CD4-positive, alpha-beta T cell treated with Interleukin-2 at 100 ng/mL for 4 hours (primary cell): ENCODE data around the gene DDX23.
"Not testable (repeated sequence)": the region's sequence is repeated elsewhere in the genome, so short reads cannot be mapped to it uniquely, and the experiment has no call there.

Experiments
- DNase-seq: peaks from one replicate; pipeline ENCODE4 v3.0.0-alpha.2; 2020; ENCODE audit warnings: low spot score

DDX23 gene

DNA sequence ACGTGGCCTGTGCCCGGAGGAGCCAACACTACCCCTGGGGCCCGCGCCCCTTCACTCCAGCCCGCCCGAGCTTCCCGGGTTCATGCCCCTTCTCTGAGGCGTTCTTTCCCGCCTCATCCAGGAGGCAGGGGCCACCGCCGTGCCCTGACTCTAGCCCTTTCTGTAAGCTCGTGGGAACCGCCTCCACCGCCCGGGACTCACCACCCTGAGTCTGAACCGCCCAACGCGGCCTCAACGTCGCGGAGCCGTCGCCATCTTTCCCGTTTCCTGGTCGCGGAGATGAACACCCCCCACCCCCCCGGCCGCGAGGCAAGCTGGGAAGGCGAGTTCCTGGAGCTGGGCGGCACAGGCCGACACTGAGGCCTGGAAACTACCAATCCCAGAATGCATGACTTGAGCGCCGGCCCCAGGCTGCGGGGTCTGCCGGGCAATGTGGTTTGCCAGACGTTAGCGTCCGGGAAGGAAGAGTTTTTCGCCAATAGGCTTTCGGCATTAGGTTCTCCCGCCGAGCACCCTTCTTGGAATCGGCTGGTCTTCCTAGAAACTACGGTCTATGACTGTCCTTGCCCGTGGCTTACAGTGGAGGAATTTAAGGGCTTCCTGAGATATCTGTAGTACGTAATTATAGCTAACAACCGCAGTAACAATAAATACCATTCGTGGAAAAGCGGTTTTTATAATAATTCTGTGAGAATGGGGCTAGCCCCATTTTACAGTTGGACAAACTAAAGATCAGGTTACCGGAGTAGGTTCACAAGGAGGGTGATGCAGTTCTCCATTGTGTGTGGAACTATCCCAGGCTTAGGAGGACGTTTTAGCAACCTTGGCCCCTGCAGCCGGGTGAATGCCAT is at the start of gene DDX23:
Gene DDX23, minus strand, starts transcription at position 281 of the 851 bp plus-strand sequence. CDS start 6,381 bp downstream, outside the sequence.
- peak; percentile 98 for DNase-seq

DNA sequence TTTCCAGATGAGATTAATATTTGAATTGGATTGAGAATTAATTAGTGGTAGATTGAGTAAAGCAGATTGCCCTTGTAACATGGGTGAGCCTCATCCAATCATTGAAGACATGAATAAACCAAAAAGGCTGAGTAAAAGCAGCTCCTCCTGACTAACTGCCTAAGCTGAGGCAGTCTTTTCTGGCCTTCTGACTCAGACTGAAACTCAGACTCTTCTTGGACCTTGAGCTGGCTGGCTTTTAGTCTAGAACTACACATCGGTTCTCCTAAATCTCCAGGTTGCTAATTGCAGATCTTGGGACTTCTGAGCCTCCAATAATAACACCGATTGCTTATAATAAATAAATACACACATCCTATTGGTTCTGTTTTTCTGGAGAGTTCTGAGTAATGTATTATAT is 49.3 kb upstream of the DDX23 start:
- no peak for DNase-seq

DNA sequence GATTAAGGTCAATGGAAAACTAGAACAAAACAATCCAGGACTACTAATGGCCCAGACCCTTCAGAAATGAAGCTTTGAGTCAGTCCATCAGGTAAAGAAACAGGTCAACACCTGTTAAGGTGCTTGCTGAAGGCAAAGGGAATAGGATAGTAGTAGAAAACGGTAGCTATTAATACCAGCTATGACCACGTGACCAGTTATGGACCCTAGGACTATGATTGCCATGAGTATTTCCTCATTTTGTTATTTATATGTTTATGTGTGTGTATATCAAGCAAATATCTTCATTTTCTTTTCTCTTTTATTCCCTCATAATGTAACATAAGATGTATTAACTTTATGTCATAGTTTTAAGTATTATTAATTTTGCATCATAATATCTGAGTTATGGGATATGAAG is 47.7 kb upstream of the DDX23 start:
- no peak for DNase-seq

DNA sequence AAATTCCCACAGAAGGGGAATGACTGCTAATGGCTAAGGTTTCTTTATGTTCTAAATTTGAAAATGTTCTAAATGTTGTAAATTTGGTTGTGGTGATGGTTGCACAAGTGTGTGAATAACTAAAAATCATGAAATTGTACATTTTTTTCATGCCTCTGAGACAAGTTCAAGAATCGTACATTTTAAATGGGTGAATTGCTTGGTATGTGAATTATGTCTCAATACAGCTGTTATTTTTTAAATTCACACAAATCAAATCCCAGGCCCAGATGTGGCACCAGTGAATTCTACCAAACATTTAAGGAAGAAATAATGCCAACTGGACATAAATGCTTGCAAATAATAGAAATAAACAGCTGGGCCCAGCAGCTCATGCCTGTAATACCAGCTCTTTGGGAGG is 42.3 kb upstream of the DDX23 start:
- no peak for DNase-seq

DNA sequence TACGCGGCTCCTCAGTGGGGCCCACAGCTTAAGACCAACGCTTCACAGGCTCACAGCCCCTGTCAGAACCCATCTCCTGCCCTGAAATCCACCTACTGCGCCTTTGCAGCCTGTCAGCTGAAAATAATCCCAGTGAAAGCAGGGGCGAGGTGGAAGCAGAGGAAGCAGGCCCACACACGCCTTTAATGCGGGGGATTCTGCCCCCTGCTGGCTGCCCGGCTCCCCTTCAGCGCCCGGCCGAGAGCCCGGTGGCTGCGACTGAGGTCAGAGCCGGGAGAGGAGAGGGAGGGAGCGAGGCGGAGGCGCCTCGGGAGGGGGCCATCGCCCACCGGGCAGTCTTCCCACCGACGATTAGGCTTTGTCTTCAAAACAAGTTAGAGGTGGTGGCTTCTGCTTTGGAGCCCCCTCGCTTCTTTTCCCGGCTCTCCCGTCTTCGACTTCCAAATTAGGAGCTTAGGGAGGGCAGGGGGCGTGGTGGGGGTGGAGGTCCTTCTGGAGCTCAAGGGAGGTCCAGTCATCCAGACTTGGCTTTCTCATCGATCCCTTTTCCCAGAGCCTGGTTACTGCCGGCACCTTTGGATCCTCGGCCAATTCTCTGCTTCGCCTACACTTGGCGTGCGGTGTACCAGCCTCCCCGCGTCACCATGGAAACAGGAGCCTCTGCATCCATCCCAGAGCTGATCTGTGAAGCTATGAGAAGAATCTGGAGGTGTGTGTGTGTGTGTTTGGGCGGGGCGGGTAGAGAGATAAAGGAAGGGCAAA is 38.9 kb upstream of the DDX23 start:
- peak; percentile 75 for DNase-seq

DNA sequence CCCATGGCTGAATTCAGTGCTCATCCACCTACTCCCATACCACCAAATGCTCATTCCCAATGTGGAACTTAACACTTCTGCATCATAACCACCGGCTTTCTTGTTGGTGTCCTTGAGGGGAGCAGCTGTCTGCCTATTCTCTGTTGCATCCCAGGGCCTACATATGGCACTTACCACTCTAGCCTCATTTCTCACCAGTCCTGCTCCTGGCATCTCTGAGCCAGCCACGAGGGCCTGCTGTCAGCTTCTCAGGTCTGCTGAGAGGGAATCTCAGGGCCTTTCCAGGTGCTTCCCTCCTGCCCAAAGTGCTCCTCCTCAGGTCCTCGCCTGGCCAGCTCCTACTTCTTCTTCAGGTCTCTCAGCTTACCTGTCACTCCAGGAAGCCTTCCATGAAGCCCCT is 37.7 kb upstream of the DDX23 start:
- no peak for DNase-seq

DNA sequence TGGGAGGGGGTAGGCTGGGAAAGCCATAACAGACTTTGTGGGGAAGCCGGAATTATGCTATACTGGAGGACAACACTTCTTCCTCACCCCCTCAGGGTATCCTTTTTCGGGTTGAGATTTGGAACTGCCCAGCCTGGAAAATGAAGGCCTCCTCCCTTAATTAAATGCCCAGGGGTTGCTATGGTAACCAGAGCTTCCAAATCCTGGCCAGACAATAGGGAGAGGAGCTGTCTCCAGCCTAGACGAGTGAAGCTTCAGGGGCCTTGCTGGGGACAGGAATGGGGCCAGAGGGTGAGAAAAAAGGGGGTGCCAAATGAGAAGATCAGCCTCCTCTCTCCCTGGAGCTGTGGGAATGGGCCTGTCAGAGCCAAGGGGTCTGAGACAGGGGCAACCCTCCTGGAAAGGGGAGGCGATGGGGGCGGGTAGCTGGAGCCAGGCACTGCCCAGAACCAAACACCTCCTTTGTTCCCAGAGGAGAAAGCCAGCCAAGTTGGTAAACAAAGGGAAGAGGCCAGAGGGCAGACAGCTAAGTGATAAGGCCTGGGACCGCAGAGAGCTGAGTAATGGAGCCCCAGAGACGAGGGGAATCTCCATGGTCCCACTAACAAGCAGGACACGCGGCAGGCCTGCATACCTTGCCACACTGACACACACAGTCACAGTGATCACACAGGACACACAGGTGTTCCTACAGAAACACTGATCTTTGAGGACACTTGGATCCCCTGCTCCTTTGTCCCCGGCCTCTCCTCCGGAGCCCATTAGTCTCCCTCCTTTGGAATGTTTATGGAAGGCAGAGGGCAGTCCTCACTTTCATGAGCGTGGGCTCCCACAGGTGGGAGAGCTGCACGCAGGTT is 31.6 kb upstream of the DDX23 start:
- DNase-seq, result no peak

DNA sequence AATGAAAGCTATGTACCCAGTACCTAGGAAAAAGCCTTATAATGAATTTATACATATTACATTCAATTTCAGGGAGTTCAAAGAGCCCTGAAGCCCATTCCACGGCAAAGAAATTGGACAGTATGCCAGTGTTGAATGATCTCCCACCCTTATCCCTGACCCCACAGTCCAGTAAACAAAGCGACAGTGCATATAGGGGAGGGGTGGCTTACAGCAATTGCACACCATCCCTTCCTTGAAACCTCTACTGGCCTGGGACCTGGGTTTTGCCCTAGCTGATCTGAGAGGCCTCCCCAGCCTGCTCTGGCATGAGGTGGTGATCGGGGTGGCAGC is 31.0 kb upstream of the DDX23 start:
- no peak for DNase-seq

DNA sequence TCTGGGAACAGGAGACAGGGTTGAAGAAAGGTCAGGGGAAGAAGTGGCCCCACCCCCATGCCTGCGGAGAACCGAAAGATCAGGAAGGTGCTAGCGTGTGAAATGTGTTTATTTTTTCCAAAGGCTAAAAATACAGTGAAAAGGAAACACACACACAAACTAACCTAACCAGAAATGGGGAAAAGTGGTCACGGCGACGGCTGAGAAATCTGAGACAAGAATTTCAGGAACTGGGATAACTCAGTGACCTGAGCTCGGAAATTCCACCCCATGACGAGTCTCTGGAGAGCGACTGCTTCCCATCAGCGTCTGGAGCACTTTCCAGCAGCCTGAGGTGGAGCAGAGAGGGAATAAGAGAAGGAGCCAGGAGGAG is 30.3 kb upstream of the DDX23 start:
- DNase-seq, result no peak

DNA sequence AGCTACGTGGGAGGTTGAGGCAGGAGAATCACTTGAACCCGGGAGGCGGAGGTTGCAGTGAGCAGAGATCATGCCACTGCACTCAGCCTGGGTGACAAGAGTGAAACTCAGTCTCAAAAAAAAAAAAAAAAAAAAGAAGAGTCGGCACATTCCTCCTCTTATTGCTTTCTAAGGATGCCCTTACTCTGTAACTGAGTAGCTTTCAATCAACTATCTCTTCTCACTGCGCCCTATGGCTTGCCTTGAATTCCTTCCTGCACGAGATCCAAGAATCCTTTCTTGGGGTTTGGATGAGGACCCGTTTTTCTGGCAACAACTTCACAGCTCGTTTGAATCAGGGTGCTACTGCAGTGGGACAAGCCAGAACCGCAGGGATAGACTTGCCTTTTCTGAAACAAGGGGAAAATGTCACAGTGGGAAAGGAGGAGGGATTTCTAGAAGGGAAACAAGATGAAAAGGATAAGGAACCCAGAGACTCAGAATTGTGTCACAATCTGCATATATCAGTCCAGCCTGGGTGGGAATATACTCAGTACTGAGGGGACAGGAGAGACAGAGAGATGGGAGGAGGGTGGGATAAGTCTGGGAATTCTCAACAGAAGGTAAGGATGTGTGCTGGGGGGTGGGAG is 29.8 kb upstream of the DDX23 start:
- DNase-seq, result no peak

DNA sequence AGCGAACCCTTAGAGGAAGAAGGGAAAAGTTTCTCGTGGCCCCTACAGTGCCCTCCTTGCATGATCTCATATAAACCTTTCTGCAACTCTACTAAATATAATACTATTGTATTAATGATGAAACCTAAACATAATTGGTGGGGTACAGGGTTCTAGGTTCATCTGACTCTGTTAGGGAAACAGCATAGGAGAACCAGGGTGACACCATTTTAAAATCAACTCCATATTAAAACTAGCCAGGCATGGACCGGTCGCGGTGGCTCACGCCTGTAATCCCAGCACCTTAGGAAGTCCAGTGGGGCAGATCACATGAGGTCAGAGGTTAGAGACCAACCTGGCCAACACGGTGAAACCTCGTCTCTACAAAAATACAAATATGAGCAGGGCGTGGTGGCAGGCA is 28.7 kb upstream of the DDX23 start:
- no peak for DNase-seq

DNA sequence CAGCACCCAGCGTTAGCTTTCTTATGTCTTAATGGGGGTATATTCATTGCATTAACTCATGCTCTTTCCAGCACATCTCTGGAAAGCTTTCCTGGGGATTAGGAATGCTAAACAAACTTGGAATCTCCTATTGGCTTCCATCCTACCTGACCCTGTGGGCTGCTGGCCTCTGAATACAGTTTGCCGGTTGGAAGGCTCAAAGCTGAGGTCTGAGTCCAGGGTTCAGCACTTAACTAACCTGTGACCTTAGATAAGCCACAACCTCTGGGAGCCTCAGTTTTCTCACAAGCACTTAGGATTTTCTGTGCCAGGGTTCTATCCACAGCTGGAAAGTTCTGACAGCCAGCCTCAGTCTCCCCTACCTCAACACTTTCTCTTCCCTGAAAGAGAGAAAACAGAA is 26.6 kb upstream of the DDX23 start:
- no peak for DNase-seq

DNA sequence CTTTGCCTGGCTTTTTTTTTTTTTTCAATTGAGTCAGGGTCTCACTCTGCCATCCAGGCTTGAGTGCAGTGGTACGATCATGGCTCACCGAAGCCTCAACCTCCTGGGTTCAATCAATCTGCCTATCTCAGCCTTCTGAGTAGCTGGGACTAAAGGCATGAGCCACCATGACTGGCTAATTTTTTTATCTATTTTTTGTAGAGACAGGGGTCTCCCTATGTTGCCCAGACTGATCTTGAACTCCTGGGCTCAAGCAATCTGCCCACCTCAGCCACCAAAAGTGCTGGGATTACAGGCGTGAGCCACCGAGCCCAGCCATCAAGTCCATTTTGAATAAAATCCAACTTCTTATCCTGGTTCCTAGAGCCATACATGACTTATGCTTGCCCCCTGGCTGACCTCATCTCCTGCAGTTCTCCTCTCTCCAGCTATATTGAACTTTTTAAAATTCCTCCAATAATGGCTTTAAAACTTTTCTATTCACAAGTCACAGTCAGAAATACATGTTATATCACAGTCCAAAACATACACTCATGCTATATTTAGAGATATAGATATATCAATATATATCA is 24.1 kb upstream of the DDX23 start:
- no peak for DNase-seq

DNA sequence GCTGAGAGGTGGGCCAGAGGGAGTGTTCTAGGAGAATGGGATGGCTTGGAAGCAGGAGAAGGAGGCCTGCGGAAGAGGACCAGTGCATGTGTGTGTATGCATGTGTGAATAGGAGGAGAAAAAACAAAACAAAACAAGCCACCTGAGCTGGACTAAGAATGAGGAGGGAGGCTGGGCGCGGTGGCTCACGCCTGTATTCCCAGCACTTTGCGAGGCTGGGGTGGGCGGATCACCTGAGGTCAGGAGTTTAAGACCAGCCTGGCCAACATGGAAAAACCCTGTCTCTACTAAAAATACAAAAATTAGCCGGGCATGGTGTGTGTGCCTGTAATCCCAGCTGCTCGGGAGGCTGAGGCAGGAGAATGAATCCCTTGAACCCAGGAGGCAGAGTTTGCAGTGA is 21.6 kb upstream of the DDX23 start:
- DNase-seq, result not testable (repeated sequence)

DNA sequence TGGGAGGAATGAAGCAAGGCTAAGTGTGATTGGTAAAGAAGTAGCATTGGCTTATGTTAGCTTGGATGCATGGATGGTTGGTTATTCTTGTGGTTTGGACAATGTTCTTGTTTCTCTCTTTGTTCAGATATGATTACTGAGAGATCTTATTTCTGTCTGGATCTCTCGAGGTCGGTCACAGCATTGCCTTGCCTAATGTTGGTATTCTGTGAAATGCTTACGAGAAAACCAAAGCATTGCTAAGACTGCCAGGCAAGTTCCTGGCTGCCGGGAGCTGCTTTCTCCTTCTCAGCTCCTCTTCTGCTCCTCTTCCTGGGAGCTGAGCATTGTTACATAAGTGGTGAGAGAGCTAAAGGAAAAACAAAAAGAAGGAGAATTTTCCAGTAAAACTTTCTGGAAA is 21.1 kb upstream of the DDX23 start:
- DNase-seq, result no peak

DNA sequence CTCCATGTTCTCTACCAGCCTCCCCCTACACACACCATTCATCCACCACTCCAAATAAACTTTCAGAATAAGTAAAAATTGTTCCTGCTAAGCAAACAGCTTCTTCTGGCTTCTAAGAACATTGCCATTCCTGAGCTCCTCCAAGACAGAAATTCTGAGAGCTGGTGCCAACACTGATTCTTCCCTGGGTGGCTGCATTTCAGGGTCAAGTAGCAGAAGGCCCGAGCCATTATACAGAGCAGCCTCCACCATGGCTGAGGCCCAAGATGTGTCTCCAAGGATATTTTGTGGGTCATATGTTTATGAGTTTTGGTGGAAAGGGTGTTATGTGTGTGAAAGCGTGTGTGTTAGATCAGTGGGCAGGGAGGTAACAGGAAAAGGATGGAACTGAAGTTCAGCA is 17.2 kb upstream of the DDX23 start:
- DNase-seq, result no peak

DNA sequence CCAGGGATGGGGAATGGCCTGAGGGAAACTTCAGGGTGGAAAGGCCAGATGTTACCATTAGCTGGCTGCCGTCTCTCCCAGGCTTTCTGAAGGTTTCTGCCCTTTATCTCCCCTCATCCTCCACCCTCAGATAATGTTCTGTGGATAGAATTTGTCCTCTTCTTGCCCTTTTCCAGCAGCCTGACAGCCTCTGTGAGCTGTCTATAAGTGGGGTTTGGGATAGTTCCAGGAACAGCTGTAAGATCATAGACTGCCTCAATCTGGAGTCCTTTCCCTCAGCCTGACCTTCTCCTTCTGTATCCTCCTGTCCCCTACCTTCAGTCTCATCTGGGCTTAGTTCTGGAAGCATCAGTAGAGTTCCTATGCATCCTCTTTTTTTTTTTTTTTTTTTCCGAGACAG is 16.5 kb upstream of the DDX23 start:
- no peak for DNase-seq

DNA sequence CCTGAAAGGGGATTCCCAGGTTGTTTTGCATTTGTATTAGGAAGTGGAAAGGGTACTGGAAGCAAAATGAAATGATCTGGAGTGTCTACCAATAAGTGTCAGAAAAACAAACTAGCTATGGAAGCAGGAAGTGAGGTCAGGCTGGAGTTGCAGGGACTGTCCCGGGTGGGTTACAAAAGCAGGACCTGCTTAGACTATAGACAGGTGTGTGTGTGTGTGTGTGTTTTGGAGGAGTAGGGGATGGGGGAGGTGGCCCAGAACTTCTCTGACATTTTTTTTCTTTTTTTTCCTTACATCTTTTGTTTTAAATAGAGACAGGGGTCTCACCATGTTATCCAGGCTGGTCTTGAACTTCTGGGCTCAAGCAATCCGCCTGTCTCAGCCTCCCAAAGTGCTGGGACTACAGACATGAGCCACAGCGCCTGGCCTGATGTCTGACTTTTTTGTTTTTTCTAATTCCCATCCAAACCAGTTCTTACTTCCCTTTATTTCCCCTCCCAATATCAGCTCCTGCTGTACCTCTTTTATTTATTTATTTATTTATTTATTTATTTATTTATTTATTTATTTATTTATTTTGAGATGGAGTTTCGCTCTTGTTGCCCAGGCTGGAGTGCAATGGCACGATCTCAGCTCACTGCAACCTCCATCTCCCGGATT is 14.2 kb upstream of the DDX23 start:
- DNase-seq, result no peak

DNA sequence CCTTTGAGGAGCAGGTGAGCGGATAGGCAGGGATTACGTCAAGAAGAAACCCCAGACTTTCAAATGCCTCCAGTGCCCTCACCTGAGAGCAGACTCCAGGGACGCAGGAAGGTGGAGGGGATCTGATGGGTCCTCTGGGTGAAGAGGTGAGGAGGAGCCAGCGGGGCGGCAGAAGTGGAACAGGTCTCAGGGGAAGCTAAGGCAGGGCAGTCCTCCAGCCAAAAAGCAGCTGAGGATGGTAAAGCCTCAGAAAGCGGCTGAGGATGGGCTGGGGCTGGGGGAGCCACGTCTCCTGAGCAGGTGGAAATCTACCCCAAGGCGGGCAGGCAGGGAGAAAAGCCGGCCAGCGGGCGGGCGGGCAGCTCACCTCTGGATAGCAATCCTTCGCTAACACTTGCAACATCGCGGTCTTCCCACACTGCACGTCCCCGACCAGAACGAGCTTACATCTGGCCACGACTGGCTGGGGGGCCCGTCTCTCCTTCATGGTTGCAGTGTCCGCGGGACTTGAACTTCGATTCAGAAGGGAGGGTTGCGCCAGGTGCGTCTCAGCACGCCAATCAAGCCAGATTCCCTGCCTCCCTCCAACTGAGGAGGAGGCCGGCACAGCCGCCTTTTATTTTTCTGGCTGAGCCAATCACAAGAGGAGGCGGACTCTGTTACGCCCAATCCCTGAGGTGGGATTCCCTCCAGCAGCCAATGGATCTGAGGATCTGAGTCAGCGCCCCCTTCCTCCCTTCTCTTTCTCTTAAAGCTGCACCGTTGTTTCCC is 13.5 kb upstream of the DDX23 start, which contains the start of gene RND1:
Gene RND1, minus strand, starts transcription at position 590 of the 771 bp plus-strand sequence. Its CDS starts 103 bp downstream, at position 487.
- DNase-seq, result peak; percentile 93

DNA sequence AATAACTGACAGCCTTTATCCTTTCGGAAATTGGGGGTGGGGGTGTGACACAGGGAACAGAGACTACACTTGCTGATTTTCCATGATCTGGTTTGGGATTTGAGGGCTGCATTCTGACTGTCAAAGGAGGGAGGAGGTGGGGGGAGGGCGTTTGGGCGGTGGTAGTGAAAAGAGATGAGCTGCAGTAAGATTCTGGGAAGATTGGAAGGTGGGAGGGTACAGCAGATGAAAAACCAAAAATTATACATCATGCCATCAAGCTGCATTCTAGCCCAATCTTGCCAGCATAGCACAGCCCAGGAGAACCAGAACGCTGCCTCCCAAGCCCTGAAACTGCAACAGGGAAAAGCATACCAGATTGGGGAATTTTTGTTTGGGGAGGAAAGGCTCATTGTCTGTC is 11.3 kb upstream of the DDX23 start:
- no peak for DNase-seq
